Activated CD8-positive, alpha-beta T cell treated with anti-CD3 and anti-CD28 coated beads for 36 hours (primary cell): ENCODE results near the gene ATAD2B. TPM values are rescaled to one million over a fixed set of nuclear protein-coding genes. Genes with fewer than 3 reads are reported as not detected.

Experiments
- ATAC-seq: fragments of 200-7000 bp; cut with Tn5 transposase; one replicate; pipeline ENCODE4 v1.10.0; 2021; ENCODE audit warnings: mild to moderate bottlenecking, moderate library complexity
- CTCF ChIA-PET: fragments of 350-600 bp; sonication (Branson Sonifier 250); formaldehyde crosslinking; loops from one replicate; lab custom pipeline; 2021; ENCODE audit warnings: antibody characterized with exemption; lab: Charles Lee
- POLR2A ChIA-PET: fragments of 350-600 bp; sonication (Branson Sonifier 250); formaldehyde crosslinking; loops from one replicate; lab custom pipeline; 2021; ENCODE audit warnings: antibody characterized with exemption; lab: Charles Lee
- DNase-seq: peaks from one replicate; pipeline ENCODE4 v3.0.0-alpha.2; 2020
- H3K27ac Mint-ChIP-seq: one replicate; pipeline ENCODE4 v1.8.0; 2021; ENCODE audit warnings: mild to moderate bottlenecking, mixed read lengths
- H3K27me3 Mint-ChIP-seq: one replicate; pipeline ENCODE4 v1.8.0; 2021; ENCODE audit warnings: mixed read lengths
- H3K36me3 Mint-ChIP-seq: one replicate; pipeline ENCODE4 v1.8.0; 2021; ENCODE audit warnings: low read depth, mixed read lengths
- H3K4me1 Mint-ChIP-seq: one replicate; pipeline ENCODE4 v1.8.0; 2021; ENCODE audit warnings: low read depth, mixed read lengths
- H3K4me3 Mint-ChIP-seq: one replicate; pipeline ENCODE4 v1.8.0; 2021; ENCODE audit warnings: mild to moderate bottlenecking, moderate library complexity, mixed read lengths
- H3K9me3 Mint-ChIP-seq: one replicate; pipeline ENCODE4 v1.8.0; 2021; ENCODE audit warnings: mixed read lengths
- CTCF ChIP-seq: fragments of 200-600 bp; IDR thresholded peaks from one replicate; pipeline ENCODE4 v1.8.0; 2022; ENCODE audit warnings: antibody characterized with exemption, mild to moderate bottlenecking
- intact Hi-C: fragments of 100-400 bp; cut with micrococcal nuclease; formaldehyde crosslinking; loops from one replicate; pipeline ENCODE4 v1.10.0; 2022
- total RNA-seq, 2 experiments: library from RNA; stranded (reverse); gene quantifications; one replicate each; pipeline ENCODE4 v1.2.3, GENCODE V29; 2021

The ATAD2B gene
- total RNA-seq, 2 experiments from 2014 or later, result 12.5 to 13.2 TPM

GRCh38 chr2:23711979-23712755 lies 214.8 kb downstream of the ATAD2B start:
- Mint-ChIP-seq H3K9me3 (no peaks in the 10 kb centered on the region), H3K27me3 (no peaks in the 10 kb centered on the region), H3K4me1 (no peaks in the 10 kb centered on the region), H3K4me3 (no peak overlapping the region), H3K36me3 (peaks cover 4% of the 10 kb centered on the region), H3K27ac (no peak overlapping the region)
- intact Hi-C loops, result no loop called here
- ATAC-seq (no peak), DNase-seq (no peak)
- CTCF ChIA-PET, result no interaction called here
- POLR2A ChIA-PET, result no interaction called here
- TF ChIP-seq CTCF, result no peak

GRCh38 chr2:23709311-23709710 lies 217.6 kb downstream of the ATAD2B start:
- Mint-ChIP-seq H3K27ac (no peak overlapping the region), H3K9me3 (no peaks in the 10 kb centered on the region), H3K27me3 (no peaks in the 10 kb centered on the region), H3K36me3 (peaks cover 2% of the 10 kb centered on the region), H3K4me1 (no peaks in the 10 kb centered on the region), H3K4me3 (no peak overlapping the region)
- no peak for TF ChIP-seq CTCF
- ChIA-PET CTCF (no interaction called here), POLR2A (no interaction called here)
- no peak for ATAC-seq
- intact Hi-C loops, result no loop called here
- no peak for DNase-seq

- Mint-ChIP-seq H3K4me3 (no peak overlapping the region), H3K27ac (no peak overlapping the region), H3K36me3 (peaks cover 2% of the 10 kb centered on the region), H3K9me3 (no peaks in the 10 kb centered on the region), H3K4me1 (no peaks in the 10 kb centered on the region), H3K27me3 (no peaks in the 10 kb centered on the region)
- intact Hi-C loops, result no loop called here
- CTCF ChIA-PET, result no interaction called here
- TF ChIP-seq CTCF, result no peak
- ATAC-seq (no peak), DNase-seq (no peak)
- POLR2A ChIA-PET, result no interaction called here
Observed at GRCh38 chr2:23708771-23709170, 218.2 kb downstream of the ATAD2B start.

GRCh38 chr2:23707096-23707495 lies 219.8 kb downstream of the ATAD2B start:
- no peaks in the 10 kb centered on the region for H3K4me1 Mint-ChIP-seq
- H3K27me3 Mint-ChIP-seq, result no peaks in the 10 kb centered on the region
- no peak overlapping the region for H3K4me3 Mint-ChIP-seq
- TF ChIP-seq CTCF, result no peak
- peaks cover 2% of the 10 kb centered on the region for H3K36me3 Mint-ChIP-seq
- DNase-seq (no peak), ATAC-seq (no peak)
- ChIA-PET POLR2A (no interaction called here), CTCF (no interaction called here)
- no peaks in the 10 kb centered on the region for H3K9me3 Mint-ChIP-seq
- no peak overlapping the region for H3K27ac Mint-ChIP-seq
- intact Hi-C loops, result no loop called here

- CTCF ChIA-PET, result no interaction called here
- POLR2A ChIA-PET, result no interaction called here
- intact Hi-C loops, result no loop called here
Observed at GRCh38 chr2:23706613-23707078, 220.3 kb downstream of the ATAD2B start.

More at GRCh38 chr2:23706613-23707078, 220.3 kb downstream of the ATAD2B start:
- DNase-seq, result no peak
- ATAC-seq, result no peak
- no peak overlapping the region for H3K27ac Mint-ChIP-seq
- no peaks in the 10 kb centered on the region for H3K27me3 Mint-ChIP-seq
- TF ChIP-seq CTCF, result no peak
- no peak overlapping the region for H3K4me3 Mint-ChIP-seq
- H3K36me3 Mint-ChIP-seq, result peaks cover 2% of the 10 kb centered on the region
- no peaks in the 10 kb centered on the region for H3K4me1 Mint-ChIP-seq
- no peaks in the 10 kb centered on the region for H3K9me3 Mint-ChIP-seq
